Activated CD4-positive, alpha-beta T cell treated with anti-CD3 and anti-CD28 coated beads for 24 hours (primary cell): Measurements from ENCODE around the gene LBHD2.

ENCODE experiments used
- DNase-seq, 2 donors: peaks; one replicate each; pipeline ENCODE4 v3.0.0-alpha.2; 2020; ENCODE audit warnings: low read depth in 2 of 2

LBHD2 gene

DNA sequence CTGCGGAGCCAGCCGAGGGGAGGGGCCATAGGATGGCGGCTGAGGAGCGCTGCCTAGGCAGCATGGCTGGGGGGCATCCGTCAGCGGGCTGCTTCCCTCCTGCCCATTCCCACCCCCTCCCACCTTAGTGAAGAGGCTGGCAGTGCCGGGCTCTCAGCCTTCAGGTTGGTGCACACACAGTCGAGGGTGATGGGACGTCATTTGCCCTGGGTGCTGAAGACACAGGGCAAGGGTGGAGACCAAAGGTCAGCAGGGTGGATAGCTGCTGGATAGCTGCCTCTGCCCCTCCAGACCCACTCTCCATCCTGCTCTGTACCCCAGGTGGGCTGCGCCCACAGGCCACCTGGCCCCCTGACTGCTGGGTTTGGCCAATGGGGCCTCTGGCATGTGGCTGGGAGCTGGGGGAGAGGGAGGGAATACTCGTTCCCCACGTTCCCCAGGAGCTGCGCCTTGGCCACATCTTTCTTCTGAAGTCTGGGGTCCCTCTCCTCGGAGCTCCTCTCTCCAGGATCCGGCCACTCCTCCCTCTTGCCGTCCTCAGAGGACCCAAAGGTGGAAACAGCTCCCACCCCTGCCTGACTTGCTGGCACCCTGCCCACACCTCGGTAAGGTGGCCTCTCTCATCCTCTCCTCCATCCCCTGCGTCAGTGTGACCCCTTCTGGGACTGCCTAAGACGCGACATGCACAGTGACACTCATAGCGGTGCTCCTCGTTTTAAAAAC, 15.5 kb upstream of the LBHD2 start:
- no peak for DNase-seq

DNA sequence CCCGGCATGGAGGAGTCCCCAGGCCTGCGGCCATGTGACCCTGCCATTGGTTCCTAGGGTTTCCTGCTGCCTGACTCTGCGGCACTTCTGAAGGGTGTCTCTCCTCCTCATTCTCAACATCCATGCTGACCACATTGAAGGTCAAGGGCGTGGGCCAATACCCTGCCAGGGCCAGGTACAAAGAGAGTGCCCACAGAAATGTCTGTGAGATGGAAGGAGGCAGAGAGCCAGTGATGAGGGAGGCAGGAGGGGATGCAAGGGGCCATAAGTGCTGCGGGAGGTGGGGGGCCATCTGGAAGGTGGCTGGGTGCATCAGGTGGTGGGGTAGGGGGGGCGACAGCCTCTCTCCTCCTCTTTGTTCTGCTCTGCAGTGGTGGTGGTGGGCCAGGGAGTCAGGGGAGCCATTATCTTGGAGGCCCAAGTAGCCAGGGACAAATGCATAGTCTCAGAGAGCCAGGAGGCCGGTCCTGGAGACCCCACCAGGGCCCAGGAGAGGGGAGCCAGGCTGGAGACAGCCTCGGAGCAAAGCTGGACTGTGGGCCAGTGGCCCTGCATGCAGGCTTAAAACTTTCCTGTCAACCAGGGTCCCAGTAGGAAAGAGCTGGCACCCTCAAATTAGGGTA, 13.6 kb upstream of the LBHD2 start:
- DNase-seq: no peak

DNA sequence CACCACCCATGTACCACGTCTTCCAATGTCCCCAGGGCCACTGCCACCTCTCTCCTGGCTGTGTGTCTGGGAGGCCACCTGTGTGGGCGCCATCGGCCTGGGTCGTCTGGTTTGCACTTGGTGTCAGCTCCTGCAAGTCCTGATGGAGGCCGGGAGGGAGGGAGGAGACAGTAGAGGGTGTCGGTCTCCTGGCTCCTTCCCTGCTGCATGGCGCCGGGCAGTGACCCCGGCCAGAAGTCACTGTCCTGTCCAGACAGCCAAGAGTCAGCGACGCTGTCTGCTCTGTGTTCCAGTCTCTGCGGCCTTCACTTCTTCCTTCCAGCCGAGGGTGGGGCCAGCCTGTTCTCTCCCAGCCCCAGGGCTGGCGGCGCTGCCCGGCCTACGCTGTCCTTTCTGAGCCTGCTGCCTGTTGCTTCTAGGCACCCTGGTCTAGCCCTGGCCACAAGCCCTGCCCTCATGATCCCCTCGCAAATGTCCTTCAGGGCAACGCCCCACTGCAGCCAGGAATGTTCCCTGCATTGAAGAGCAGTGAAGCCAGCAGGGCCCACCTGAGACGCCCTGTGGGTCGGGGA, 13.0 kb upstream of the LBHD2 start:
- no peak for DNase-seq

GRCh38 chr14:103071544-103072251, 12.3 kb upstream of the LBHD2 start:
- no peak for DNase-seq

DNA sequence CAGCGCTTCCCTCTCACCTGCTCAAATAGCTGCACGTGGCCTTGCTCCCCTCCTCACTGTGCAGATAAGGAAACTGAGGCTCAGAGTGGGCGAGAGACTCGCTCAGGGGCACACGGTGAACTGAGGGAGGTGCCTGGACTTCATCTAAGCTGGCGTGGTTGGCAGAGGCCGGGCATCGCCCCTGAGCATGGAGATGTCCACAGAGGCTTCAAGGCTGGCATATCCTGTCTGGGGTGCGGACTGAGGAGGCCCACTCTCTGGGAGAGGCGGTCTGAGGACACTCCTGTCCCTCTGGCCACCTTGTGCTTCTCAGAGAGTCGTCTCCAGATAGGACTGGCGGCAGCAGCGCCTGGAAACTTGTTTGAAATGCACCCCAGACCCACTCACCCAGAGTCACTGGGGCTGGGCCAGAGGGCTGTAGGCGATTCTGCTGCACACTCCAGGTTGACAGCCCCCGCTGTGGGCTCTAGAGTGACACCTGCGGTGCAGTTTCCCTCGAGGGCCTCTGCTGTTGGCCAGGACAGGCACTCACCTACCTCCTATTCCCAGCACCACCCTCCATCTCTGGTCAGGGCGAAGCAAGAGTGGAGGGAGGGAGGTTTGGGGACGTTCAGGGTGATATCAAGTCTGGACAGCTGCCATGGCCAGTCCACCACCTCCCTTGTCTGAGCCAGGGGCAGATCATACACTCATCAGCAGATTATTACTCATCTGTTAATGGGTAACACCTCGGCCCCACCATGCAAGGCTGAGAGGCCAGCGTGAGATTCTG, 11.2 kb upstream of the LBHD2 start:
- no peak for DNase-seq

DNA sequence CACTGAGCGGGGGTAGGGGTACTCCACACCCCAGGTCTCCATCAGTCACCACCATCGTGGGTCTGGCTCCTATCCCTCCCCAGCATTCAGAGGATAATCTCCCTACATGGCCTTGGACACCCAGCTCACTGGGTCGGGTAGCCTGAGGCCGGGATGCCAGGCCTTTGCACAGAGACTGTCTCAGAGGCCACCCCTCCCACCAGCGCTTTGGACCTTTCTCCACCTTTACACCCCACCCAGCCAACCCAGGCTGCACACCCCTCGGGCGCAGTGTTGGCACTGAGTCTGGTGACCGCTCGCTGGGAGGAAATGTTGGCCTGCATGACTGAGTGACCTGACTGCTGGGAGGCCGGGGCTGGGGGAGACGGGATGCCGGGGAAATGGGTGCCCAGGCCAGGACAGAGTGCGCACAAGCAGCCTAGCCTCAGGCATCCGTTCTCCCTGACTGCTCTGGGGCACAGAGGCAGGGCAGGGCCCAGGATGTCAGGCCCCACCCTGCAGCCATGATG, 10.6 kb upstream of the LBHD2 start:
- no peak for DNase-seq

GRCh38 chr14:103073876-103074728, 9.9 kb upstream of the LBHD2 start:
- DNase-seq: no peak

GRCh38 chr14:103074729-103075367, 9.2 kb upstream of the LBHD2 start:
- no peak for DNase-seq

DNA sequence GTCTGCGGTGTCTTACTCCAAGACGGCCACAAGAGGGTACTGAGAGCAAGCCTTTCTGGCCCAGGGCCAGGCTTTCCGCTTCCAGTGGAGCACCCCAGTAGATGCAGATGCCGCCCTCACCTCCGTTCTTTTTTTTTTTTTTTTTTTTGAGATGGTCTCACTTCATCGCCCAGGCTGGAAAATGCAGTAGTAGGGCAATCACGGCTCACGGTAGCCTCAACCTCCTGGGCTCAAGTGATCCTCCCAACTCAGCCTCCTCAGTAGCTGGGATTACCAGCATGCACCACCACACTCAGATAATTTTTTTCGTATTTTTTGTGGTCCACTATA, 5.6 kb upstream of the LBHD2 start:
- peak; percentile 56 to 64 for DNase-seq

DNA sequence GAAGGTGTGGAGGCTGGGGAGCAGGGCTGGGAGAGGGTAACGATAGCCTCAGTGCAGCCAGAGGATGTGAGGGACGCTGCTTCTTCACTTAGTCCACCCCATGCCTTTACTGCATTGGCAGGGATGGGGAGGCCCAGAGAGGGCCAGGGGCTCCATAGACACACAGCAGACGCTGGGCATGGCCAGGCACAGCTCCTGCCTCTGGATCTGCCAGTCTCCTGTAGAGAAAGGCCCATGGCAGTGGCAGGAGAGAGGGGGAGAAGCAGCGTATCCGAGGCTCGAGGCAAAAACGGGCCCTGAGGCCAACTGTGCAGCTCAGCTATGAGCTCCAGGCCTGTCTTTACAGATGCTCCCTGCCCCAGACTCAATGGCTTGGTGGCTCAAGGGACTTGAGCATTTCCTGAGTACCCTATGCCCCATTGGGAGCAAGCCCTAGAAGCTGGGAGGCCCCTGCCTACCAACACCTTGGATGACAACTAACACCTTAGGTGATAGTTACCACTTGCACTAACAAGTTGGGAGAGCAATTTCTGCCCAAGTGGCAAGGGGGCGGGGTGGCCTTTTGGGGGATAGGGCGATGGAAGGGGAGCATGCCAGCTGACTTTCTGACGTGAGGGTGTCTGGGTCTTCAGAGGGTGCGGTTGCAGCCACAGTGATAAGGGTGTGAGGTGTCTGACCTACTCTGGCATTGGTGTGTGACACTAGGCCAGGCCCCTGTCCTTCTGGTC, 5.0 kb upstream of the LBHD2 start:
- DNase-seq: no peak

DNA sequence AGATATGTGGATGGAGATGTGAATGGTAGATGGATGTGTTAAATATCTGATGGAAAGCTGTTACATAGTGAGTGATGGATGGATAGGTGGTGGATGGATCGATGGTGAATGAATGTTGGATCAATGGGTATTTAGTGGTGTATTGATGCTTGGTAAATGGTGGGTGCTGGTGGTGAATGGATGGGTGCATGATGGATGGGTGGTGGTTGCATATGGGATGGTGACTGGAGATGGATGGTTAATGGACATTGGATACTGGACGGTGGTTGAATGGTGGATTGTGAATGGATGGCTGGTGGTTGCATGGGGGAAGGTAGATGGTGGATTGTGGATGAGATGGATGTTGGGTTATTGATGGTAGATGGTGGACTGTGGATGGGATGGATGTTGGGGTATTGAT, 2.1 kb upstream of the LBHD2 start:
- no peak for DNase-seq

DNA sequence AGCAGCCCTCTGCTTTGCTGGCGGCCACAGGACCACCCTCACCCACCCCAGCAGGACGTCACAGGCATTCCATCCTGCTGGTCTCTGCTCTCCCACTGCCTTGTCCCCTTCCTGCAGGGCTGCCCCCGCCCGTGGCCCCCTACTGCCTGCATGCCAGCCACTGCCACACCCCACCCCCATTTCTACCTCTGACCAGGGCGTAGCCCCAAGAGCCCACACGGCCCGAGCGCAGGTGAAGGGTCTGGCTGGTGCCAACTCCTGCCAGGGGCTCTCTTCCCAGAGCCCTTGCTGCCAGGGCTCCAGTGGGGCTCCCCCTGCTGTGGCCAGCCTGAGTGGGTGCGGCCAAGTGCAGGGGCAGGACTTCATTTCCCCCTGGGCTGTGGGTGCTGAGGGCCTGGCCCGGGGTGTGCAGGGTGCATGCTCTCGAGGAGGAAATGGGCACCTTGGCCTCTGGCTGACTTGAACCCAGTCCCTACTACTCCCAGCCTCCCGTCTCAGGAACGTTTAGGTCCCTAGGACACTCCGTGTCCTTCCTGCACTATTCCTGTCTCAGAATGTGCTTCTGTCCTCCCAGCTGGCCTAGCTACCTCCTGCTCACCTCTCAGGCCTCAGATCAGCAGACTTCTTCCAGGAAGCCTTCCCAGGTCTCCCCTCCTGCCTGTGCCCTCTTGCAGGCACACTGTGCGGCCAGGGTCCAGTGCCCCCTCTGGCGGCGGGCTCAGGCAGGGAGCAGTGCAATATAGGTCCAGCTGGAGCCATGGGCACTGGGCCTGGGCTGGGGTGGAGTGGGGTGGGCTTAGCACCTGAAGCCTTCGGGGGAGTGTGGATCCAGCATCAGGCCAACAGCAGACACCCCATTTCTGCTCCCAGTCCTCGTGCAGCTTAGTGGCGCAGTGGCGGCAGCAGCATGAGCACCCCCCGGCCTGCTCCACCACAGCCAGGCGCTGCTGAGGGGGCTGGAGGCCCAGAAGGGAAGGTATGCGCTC, 1.4 kb downstream of the LBHD2 start:
- DNase-seq: no peak

DNA sequence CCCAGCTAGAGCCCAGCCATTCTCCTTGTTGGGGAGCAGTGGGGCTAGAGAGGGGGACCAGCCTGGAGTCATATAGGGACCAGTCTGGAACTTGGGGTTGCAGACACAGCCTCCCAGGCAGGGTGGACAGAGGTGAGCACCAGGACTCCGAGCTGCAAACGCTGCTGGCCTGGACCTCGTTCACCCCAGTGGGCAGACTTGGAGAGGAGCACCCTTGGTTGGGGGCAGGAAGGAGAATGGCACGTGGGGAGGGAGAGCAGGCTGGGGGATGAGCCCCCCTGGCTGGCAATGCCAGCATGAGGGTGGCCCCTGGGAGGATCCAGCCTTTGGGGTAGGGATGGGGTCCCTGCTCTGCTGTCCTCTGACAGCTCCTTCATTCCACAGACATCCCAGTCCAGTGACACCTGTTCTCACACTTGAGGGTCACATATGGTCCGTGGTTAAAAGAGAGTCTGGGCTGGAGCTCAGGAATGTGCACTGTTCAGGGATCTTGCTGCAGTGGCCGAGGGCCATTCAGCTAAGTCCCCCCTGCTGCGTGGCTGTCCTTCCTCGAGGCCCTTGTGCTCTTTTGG, 2.8 kb downstream of the LBHD2 start:
- no peak for DNase-seq

DNA sequence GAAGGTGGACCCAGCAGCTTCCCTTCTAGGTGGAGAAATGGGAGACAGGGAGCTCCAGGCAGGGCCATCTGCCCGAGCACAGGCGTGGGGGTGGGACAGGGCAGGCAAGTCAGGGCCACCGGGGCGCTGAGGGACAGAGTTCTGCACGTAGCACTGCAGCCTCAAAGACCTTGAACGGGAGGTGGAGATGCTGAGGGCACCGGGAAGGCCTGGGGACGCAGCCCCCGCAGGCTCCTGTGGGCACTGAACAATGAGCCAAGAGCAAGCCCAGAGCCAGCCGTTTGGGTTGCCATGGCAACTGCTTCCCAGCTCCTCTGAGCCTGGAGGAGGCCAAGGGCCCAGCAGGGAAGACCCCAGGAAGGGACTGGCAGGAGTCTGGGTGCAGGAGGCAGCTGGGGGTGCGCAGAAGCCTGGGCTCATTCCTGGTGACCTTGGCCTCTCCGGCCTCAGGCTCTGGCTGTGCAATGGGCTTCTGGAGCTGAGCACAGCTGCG, 3.4 kb downstream of the LBHD2 start:
- no peak for DNase-seq

DNA sequence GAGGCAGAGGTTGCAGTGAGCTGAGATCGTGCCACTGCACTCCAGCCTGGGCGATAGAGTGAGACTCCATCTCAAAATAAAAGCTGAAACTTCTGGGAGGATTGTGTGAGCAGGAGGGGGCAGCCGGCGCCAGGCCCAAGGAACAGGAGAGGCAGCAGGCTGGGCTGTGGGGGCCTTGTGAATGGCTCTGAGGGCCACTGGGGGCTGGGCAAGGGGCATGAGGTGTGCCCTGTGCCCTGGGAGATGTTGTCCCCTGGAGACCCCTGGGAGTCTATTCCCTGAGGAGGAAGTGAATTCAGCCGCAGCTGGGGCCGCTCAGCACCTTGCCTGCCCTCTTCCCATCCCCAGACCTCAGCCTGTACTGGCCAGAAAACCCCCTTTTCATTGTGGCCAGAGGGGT, 4.9 kb downstream of the LBHD2 start:
- DNase-seq: no peak

DNA sequence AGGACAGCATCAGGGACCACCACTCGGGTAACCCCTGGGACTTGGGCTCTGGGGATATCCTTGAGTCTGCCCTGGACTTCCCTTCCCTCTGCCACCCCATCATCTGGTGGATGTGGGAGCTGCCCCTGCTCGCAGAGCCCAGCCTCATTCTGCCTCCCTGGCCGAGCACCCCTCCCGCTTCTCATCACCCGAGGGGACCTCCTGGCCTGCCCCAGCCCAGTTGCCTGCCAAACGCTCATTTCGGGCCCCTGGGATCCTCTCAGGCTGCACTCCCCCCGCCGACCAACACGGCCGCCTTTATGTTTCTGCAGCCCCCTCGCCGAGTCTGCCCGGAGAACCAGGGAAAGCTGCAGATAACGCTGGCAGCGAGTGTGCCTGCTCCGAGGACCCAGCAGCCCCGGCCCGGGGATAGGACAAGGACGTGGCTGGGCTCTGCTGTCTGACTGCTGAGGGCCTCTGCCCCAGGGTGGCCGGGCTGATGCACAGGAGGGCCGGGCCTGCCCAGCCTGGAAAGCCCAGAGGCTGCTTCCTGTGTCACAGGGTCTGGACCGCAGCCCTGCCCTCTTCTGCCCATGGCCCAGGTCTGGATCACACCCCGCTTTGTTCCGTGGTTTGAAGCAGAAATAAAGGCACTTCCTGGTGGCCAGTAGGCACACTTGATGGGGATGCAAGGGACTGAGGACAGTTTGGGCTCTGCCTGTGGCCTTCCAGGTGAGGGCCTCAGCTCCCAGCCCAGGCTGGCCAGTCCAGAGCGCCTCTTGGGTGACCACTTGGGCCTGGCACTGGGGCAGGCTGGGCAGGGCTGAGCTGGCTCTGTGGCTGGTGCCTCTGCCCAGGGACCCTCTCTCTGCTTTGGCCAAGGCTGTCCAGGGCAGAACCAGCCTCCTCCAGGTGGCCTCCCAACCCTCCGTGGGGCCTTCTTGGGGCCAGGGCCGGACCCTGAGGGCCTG, 5.7 kb downstream of the LBHD2 start:
- no peak for DNase-seq

GRCh38 chr14:103090481-103091020, 6.5 kb downstream of the LBHD2 start:
- no peak for DNase-seq
